Glomerular visceral epithelial cell (primary cell): ENCODE data around the gene UBAC1.
"Not testable (repeated sequence)": the region's sequence is repeated elsewhere in the genome, so short reads cannot be mapped to it uniquely, and the experiment has no call there.

Experiments used
- DNase-seq: peaks from one replicate; pipeline ENCODE4 v3.0.0-alpha.2; 2016; ENCODE audit errors: extremely low spot score

UBAC1 gene

DNA sequence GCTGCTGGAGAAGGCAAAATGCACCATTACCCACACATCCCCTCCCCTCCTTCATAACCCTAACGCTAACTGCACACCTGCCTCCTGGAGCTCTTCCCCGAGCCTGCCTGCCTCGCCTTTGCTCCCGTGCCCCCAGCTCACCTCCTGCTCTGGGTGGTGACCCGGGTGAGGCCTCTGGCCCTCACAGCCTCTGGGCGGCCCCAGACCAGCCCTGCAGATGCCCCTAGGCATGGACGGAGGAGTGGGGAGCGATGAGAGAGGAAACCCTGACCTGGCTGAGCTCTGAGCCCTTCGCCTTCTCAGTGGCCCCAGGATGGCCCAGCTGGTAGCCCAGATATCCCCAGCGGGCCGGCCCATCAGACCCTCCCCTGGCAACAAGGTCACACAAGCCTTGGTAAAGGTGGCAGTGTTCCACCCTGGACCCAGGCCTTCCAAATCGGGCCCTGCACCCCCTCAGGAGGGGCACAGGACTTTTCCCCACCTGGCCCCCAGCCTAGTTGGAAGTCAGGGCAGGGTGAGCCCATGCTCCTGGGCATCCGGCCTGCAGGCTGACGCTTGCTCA lies 39.3 kb downstream of the UBAC1 start:
- no peak for DNase-seq

GRCh38 chr9:135920973-135921585 lies 40.1 kb downstream of the UBAC1 start:
- DNase-seq, result no peak

DNA sequence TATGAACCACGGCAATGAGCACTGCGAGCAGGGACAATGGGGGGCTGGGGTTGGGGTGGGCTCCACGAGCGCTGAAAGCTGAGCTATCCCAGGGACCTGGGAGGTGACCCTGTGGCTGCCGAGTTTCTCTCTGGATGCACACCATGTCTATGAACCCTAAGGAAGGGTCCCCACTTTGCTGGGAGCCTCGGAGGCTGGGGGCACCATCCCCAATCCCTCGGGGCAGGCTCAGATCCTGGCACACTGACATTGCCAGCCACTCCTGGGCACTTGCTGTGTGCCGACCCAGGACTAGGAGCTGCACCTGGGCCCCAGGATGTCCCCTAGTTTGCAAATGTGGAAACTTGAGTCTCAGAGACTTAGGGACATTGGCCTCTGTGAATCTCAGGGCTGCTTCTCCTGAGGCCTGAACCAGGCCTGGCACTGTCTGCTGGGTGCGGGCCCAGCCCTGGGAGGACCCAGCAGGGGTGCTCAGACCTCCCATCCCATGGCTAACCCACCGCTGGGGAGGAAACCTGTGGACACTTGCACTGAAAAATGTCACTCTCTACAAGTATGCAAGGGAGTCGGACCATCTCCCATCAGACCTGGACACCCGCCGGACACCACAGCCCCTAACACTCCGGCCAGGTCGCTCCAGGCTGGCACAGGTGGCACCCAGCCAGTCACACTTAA lies 40.8 kb downstream of the UBAC1 start:
- no peak for DNase-seq

DNA sequence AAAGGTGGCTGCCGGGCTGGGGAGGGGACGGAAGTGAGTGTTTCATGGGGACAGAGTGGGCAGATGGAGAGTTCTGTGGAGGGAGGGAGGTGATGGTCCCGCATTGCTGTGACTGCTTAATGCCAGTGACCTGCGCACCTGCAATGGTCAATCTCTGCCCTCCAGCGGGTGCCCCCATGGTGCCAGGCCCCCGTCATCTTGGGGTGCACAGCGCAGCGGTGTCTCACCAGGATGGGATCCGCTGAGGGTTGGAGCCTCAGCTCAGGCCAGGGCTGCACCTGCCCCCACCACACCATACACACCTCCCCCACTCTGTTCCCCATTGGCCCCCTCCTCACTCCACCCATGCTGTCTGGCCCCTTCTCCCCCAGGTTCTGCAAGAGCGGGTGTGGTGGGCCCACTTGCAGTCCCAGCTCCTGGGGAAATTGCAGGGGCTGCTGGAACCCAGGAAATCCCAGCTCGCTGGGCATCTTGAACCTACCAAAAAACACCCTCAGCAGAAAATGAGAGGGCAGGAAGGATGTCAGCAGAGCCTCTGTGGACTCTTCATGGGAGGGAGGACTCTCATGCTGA lies 41.8 kb downstream of the UBAC1 start:
- DNase-seq, result no peak

GRCh38 chr9:135916227-135916626 lies 44.9 kb downstream of the UBAC1 start:
- DNase-seq, result not testable (repeated sequence)

GRCh38 chr9:135914921-135915320 lies 46.3 kb downstream of the UBAC1 start:
- peak; percentile 21 for DNase-seq

DNA sequence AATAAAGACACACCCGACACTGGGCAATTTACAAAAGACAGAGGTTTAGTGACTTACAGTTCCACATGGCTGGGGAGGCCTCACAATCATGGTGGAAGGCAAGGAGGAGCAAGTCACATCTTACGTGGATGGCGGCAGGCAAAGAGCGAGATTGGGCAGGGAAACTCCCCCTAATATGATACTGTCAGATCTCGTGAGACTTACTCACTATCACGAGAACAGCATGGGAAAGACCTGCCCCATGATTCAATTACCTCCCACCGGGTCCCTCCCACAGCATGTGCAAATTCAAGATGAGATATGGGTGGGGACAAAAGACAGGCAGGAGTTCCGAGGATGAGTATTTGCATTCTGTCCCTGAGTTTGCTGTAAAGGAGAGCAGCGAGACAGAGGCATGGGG lies 49.9 kb downstream of the UBAC1 start:
- DNase-seq, result not testable (repeated sequence)

- DNase-seq, result no peak
Observed at GRCh38 chr9:135910757-135911156, 50.4 kb downstream of the UBAC1 start.

- no peak for DNase-seq
Observed at GRCh38 chr9:135910216-135910615, 51.0 kb downstream of the UBAC1 start.

- no peak for DNase-seq
Observed at GRCh38 chr9:135909371-135909770, 51.8 kb downstream of the UBAC1 start.

DNA sequence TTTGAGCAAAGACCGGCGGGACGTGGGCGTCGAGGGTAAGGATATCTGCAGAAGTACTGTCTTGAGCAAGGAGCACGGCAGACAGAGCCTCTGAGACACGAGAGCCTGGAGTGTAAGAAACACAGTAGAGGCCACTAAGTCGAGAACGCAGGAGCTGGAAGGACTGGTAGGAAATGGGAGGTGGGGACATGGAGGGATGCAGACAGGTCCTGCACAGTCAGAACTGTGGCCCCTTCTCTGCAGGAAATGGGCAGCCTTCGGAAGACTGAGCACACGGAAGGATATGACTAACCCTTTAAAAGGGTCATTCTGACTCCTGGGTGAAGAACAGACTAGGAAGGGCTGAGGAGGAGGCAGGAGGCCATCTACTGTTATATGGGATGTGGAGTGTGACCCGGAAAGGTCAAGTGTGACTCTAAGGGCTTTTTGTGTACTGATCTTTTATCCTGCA lies 52.4 kb downstream of the UBAC1 start:
- peak; percentile 49 for DNase-seq

DNA sequence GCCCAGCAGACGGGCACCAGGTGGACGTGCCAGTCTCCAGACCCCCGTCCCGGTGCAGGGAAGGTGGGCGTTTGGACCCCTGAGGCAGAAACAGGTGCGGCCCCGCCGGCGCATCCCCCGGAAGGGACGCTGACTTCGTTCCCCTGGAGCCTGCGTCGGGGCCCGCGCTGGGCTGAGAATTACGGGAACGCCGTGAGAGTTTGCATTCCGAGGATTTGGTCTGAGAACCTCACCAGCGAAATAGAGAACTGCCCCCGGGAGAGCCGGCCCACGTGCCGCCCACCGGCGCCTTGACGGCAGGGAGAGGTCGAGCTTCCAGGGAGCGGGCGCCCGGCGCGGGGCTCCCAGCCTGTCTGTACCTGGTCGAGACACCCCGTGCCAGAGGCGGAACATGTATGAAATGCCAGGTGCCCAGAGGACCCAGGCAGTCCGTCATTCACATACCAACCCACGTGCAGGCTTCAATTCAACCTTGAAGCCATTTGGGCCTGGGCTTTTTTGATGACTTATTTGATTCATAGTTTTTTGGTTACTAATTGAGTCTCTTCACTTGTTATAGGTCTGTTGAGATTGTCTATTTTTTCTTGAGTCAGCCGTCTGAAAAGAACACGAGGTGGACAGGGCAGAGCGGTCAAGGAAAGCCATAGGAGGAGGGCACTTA lies 53.0 kb downstream of the UBAC1 start:
- peak; percentile 11 for DNase-seq

- DNase-seq, result peak; percentile 97
Observed at GRCh38 chr9:135907431-135908092, 53.6 kb downstream of the UBAC1 start, which contains the start of gene CAMSAP1. Gene CAMSAP1, minus strand, starts transcription at chr9:135907546. Its CDS starts 387 bp downstream, at chr9:135907159.

GRCh38 chr9:135907006-135907430 lies 54.2 kb downstream of the UBAC1 start:
- DNase-seq, result no peak

- peak; percentile 30 for DNase-seq
Observed at GRCh38 chr9:135906291-135907005, 54.7 kb downstream of the UBAC1 start.

- no peak for DNase-seq
Observed at GRCh38 chr9:135905380-135906258, 55.6 kb downstream of the UBAC1 start.

GRCh38 chr9:135903786-135904520 lies 57.2 kb downstream of the UBAC1 start:
- DNase-seq, result no peak

GRCh38 chr9:135903358-135903656 lies 57.9 kb downstream of the UBAC1 start:
- no peak for DNase-seq

DNA sequence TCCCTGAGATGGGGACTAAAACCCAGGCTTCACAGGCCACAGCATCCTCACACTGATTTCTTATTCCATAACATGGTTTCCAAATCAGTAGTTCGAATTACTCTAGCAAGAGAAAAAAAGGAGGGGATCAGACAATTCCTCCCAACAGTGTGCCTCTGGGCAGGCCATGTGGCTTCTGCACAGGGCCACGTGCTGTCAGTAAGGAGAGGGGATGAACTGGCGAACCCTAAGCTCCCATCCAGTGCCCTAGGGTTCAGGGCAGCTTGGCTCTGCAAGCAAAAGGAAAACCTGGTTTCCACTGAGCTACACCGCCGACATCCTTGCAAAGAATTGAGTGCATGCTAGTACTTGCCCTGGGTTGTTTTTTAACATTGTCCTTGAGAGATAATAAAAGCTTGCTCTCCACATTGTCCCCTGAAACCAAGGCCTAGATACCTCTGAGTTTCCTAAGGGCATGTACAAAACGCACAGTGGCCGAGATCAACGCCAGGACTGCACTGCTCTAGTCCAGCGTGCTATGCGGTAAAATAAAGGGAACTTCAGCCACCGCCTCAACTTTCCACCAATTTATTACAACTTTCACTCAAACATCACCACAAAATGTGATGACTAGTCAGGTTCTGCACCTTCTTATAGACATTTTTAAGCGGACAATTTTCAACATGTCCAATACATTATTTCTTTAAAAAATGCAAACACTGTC lies 58.4 kb downstream of the UBAC1 start:
- DNase-seq, result no peak
